GM18870 (cell line): ENCODE results near the gene DTNA.

ENCODE experiments used
- ATAC-seq: cut with Tn5 transposase; IDR thresholded peaks from one replicate; pipeline ENCODE4 v1.9.1; 2021; ENCODE audit warnings: moderate library complexity; ENCODE audit not compliant: unreplicated experiment

The DTNA gene

DNA sequence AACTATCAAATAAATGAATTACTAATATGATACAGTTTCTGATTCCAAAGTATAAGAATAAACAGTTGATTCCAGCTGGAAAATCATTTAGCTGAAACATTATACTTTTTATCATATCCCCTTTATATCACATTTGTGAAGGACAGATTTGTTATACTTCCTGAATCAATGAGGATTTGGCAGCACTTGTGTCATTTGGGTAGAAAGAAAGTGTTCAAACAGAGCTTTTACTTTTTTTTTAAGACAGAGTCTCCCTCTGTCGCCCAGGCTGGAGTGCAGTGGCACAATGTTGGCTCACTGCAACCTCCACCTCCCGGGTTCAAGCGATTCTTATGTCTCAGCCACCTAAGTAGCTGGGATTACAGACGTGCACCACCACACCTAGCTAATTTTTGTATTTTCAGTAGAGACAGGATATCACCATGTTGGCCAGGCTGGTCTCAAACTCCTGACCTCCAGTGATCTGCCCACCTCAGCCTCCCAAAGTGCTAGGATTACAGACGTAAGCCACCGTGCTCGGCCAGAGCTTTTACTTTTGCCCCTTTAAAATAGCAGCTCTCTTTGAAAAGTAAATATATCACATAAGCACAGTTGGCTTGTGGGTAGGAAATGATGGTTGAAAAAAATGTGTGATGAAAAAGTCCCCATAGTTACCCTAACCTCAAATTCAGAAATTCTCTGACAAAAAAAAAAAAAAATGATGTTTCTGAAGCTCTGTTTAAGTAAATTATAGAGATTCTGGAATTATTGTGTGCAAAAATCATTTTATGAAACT lies 95.2 kb downstream of the DTNA start:
- no peak for ATAC-seq

DNA sequence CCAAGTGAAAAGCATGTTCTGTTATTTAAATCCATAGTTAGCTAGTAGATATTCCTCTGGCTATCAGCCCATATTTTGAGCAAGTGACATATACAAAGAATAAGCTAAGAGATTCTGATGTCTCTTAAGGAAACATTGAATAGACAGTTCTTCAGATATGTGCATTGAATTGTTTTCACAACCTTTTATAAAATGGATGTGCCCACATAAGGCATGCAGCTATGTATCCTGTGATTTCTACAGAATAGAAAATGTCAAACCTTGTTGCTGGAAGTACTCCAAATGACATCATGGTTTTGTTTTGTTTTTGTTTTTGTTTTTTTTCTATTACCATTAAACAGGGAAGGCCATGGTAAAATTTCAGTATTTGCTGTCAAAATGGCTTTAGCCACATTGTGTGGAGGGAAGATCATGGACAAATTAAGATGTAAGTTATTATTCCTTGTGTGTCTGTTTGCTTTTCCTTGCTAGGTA lies 95.8 kb downstream of the DTNA start:
- no peak for ATAC-seq

DNA sequence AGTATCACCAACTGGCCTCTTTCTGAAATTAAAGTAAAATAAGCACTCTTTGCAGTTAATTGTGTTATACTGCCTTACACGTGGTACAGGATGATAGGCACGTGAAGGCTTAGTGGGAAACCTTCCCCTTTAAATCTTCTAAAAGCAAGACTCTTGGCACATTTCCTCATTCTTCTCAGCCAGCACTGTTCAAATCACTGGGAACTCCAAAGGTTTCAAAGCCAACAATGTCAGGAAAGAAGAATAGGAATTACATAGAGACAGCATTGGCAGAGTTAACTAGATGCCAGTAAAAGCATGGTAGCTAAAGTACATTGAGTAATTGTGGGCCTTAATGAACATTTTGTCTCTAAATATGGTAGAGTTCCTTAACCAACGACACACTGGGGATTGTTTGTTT lies 96.4 kb downstream of the DTNA start:
- no peak for ATAC-seq

DNA sequence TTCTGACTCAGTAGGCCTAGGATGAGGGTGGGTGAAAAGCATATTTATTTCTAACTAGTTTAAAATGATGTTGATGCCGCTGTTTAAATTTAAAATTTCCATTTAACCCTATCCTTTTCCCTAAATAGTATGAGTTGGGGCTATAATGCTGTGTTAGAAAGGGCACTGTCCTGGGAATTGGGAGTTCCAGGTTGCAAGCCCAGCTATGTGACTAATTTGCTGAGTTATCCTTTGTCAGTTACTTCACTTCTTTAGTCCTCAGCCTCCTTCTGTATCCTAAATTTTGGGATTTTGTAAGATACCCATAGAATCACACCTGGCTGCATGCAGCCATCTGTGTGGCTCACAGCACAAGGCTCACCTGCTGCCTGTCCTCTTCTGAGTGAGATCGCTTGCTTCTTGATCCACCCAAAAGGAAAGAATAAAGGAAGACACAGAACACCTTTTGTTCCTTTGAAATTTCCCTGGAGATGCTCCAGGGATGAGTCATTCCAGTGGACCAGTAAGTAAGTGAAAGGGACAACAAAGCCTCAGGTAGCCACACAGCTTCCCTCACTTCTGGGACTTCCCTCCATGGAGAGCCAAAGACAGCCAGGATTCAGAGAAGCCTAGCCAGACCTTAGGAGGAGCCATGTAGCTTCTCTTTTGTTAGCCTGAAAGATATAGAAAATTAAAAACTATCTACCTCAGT lies 97.2 kb downstream of the DTNA start:
- ATAC-seq: no peak

DNA sequence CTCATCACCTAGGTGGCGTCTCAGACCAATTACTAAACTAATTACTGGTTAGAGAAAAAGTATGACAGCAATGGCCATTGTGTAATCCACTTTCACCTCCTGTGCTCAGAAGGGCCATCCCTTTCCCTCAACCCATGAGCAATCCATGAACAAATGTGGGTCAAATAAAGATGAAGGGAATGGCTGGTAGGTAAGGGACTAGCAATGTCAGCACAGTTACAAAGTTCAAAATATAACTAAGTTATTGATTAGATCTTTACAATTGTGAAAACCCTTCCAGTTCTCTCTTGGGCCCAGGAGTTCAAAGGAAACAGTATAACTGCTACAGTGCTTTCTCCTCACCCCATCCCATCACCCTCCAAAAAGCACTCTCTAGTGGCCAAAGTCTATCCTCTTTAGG lies 98.3 kb downstream of the DTNA start:
- ATAC-seq: no peak

DNA sequence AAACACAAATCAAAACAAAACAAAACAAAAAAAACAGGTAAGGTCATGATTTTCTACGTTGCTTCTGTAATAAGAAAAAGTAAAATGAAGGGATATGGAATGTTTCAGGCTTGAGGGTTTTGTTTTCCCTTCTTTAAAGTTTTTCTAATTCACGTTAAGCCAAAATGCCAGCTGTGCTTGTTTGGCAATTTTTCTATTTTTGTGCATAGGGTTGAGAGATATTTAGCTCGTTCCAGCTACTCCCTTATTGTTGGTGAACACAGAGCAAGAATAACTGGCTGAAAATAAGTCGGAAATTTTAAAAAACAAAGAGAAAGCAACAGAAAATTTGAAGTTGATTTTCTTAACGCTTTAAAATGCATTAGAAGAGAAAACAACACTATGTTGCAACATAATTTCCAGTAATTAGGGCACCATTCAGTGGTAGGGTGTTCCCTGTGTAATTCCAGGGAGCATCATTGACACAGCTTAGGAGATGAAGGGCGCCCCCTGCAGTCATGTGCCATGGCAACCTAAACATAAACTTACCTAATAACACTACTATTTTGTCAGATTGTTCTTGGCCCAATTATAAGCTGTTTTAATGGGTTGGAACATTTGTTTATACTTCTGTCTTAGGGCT lies 99.5 kb downstream of the DTNA start:
- no peak for ATAC-seq

DNA sequence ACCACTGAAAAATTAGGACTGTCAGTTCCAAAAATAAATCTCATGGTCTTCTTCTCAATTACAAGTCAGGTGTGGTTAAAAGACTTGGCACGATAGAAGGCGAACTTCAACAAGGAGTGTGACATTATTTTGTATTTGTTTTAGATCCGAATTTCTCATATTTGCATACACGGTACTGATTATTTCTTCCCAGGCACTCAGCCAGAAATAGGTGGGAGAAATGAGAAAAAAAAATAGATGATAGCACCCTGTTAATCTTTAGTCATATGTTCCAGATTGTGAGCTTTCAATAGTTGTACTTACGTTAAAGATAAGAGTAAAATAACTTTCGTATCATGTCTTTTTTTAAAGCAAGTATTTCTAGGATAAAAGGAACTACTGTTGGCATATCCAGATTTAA lies 106.1 kb downstream of the DTNA start:
- ATAC-seq: no peak

DNA sequence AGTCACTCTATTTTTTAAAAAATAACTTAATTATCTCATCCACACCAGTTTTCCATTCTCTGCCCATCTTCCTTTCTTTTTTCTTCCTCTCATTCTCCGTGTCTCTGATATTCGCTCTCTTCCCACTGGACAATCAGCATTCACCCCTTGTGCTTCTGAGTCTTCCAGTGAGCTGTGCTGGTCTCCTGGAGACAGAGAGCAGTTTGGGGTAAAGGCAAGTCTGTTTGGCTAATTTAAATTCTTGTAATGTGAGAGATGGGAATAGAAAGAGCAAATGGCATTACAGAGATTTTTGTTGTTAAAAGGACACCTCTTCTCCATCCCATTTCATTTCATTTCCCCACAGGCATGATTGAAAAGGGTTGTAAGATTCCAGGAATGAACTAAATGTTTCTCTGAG lies 107.5 kb downstream of the DTNA start:
- ATAC-seq: no peak

DNA sequence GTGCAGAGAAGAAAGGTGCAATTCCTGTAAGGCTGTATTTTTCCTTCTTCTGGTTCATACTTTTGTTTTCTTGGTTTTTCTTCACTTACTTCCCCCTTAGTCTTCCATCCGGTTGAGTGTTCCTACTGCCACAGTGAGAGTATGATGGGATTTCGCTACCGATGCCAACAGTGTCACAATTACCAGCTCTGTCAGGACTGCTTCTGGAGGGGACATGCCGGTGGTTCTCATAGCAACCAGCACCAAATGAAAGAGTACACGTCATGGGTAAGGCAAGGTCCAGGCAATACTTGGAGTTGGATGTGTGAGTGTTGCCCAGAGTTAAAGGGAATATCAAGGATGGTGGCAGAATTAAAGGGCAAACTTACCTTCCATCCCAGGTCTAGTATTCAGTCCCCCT lies 108.0 kb downstream of the DTNA start:
- ATAC-seq: no peak

DNA sequence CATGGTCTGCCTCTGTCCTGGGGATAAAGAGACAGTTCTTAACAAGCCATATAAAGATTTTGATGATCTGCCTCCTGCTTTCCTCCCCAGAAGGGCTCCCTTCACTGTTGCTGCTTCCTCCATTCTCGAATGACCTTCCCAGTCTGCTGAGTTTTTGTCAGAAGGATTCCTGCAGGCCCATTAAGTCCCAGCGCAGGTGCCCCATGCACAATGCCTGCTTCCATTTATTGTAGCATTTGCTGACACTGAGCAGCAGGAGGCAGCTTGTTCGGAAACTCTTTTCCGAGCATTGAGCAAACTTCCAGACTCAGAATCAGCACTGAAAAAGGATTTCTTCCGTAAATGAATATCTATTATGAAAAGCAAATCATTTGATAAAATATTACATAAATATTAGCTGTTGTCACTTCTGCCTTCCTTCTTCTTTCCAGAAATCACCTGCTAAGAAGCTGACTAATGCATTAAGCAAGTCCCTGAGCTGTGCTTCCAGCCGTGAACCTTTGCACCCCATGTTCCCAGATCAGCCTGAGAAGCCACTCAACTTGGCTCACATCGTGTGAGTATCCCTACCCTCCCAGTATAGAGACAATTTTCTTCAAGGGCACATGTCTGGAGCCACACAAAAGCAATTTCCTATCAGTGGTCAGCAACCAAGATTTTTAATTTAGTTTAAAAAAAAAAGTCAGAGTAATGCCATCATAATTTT lies 110.4 kb downstream of the DTNA start:
- ATAC-seq: no peak

DNA sequence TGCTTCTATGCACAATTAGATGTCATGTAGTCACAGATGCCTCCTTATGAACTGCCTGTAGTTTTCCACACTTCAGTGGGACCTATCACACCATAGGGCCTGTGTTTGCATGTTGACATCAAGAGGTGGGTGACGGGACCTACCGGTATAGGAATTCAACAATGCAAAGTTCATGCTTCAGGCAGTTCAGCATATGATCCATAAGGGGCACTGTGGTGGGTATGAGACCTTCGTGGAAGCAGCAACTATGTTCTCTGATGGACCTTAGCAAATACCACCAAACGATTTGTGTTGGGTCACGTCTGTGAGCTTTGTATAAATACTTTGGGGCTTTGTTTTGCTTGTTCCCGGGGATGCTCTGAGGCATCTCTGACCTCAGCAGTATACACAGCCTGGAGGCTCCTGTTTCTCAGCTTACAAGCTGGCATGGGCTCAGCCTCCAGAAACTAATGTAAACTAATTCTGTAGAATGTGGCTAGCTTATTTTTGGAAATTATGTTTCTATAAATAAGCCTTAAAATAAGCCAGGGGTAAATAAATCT lies 111.6 kb downstream of the DTNA start:
- ATAC-seq: no peak

DNA sequence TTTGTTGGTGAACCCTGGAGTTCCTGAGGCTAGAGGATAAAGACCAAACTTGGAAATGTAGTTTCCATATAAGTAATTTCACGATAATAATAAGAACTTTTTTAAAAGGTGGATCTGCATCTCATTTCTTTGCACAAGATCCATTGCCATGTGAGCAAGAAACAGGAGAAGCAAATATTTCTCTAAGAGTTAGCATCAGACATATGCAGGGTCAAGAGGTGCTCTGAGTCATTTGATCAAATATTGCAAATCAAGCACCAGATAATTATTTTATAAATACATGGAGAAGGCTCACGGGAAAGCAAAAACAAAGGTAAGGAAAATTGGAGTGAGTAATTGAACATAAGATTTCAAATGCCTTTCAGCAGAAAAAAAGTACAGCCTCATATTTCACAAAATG lies 118.0 kb downstream of the DTNA start:
- no peak for ATAC-seq

DNA sequence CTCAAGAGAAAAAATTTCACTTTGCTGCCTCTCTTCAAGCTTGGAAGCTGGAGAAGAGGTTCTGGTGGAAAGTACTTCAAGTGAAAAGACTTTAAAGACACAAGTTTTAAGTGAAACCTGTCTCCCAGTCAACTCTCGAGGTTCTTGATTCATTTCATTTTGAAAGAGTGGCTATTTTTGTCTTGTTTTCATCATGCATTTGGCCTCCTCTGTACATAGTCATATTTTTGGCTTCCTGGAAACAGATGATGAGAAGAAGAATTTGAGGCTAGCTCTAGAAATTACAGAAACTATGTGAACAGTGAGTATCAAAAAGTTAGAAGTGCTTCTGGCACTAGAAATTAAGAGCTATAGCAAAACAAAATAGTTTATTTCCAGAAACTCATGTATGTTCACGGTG lies 124.8 kb downstream of the DTNA start:
- ATAC-seq: no peak

DNA sequence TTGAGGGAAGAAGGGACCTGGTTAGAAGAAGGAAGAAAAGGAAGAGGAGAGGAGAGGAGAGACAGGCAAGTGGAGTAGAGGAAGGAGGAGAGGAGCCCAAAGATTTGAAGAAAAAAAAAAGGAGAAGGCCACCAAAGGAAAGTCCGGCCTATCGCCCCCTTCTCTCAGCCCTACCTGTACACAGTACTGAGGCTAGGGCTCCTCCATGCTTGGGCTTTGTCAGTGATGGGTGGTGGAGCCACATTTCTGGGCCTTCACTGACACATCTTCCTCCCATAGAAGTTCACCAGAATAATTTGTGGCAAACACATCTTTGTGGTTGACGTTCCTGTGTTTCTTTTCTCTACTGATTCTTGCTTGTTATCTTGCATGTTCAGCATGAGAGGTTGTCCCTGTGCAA lies 125.4 kb downstream of the DTNA start:
- ATAC-seq: no peak

DNA sequence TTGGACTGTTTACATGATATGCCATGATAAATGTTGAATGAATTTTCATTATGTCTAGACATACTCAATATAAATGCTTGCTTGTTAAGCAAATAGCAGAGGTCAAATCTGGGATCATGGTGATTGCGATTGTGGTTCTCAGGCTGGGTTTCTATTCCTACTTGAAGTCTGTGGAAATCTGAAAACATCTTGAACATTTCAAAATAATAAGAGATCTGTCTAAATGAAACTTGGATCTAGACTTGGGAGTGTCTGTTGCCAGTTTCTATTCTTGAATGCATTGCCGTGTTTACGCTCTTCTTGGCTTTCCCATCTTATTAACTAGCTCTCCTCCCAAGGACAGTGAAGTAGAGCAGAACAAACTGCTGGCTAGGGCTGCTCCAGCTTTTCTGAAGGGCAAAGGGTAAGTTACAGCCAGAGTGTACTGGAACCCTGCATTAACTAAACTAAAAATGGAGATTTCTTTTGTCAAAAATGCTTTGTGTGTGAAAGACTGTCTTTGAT lies 127.7 kb downstream of the DTNA start:
- no peak for ATAC-seq

DNA sequence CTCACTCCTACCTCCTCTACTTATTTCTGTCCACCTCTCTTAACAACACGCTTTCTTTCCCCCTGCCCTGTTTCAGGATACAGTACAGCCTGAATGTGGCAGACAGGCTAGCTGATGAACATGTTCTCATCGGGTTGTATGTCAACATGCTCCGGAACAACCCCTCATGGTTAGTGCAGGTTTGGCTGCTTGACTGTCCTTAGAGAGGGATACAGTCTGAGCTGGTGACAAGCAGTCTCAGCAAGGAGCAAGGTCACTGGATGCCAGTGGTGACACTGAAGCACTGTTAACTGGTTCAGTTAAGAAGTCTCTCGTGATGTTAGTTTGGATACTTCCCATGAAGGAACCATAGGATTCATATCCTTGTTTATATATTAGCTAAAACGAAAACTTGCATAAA lies 128.6 kb downstream of the DTNA start:
- no peak for ATAC-seq

DNA sequence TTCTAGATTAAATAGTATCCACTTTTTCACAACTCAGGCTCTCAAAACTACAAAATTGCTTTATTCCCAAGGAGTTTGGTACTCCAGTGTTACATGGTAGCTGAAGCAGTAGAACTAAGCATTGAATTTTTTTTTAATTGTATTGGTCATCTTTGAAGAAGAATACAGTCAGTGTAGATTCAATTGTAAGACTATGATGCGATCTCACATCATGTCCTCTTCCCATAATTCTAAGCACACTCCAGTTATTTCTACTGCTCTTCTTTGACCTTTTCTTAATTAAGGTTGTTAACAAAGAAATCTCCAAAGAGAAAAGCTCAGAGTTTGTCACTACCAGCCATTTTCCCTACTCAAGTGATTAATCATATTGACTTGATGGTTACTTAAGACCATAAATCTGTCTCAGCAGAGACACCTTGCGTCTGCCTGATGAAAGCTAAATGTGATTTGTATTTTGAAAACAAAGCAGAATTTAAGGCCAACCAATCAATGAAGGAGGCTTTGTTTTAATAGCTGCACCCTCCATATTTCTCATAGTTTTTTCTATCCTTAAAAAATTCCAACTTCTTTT lies 130.2 kb downstream of the DTNA start:
- no peak for ATAC-seq

DNA sequence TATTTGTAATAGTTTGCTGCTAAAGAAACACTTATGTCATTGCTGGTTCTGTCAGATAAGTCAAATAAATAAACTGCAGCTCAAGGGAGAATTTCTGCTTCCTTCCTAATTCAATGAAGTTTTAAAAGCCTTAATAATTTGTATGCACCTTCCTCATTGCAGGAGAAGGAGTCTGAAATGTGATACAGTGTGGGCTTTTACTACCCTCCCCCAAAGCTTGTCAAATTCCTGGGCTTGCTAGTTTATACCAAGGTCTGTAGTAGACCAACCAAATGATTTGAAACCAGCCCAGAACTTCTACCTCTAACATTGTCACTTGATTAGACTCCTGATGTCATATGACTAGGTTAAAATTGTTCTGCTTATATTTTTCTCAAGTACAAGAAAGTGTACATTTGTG lies 131.8 kb downstream of the DTNA start:
- ATAC-seq: no peak

DNA sequence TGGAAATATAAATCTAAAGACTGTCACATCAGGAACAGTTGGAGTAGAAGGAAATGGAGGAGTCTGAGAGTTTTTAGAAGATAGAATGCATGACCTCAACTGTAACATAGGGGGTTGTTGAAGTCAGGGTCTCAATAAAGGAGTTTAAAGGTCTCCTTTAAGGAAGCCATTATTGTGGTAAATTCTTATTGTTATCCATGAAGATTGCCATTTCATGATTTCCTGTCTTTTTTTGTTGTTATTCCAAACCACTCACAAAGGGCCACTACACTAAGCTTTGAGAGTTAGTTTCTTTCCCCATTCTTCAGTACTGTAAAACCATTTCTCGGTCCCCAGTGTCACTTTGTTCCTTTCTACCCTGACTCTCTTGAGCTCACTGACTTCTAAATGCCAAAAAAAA lies 134.0 kb downstream of the DTNA start:
- ATAC-seq: no peak

DNA sequence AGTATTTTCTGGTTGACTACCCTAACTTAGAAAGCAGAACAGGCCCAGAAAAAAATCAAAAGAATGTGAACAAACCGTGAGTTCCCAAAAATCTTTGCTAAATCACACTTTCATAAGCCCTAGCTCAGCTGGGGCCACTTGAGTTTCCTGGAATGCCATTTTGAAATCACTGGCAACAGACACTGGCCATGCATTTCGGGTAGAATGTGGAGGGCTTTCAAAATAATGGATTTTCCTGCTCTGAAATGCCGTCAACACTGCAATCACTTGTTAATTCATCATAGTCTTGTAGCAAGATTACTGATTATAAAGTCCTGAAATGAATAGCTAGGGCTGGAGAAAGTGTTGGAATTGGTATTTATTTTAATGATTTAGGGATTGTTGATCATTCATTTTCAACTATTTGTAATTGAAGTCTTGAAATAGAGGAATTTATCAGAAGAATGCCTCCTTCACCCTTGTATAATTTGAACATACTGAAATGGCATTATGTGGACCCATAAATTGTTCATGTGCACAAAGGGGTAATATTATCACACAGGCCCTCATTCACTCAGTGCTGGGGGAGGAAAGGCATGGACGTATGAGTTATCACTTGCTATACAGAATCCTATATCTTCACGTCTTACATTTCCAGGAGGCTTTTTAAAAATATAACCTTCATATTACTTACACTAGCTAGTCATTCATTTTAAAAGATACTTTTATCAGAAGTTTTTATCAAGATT lies 134.8 kb downstream of the DTNA start:
- ATAC-seq: no peak
